ENCODE data around the gene FUZ.

The FUZ gene

DNA sequence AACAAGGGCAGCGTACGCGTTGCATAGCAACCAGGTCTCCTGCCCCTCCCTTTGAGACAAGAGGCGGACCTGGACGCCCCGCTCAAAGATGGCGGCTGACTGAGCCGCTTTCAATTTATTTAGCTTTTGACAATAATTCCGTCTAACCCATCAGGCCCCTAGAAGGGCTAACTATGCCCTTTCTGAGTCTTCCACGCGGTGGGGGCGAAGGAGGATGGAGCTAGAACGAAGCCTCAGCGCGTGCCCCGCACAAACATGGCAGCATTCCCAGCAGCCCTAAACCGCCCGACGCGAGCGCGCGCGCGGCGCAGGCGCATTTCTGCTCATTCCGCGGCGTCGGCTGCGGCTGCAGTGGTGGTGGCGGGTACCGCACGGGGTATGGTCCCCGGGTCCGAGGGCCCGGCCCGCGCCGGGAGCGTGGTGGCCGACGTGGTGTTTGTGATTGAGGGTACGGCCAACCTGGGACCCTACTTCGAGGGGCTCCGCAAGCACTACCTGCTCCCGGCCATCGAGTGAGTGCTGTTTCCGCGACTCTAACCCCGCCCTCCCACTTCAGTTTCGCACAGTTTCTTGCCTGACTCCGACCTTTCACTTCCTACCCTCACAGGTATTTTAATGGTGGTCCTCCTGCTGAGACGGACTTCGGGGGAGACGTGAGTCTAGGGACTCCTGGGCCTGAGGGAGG lies 5.0 kb upstream of the FUZ start, which contains the start of gene MED25:
Gene MED25 (plus strand): TSS at position 326 of the 685 bp plus-strand sequence. CDS start 53 bp downstream, at position 379.
- H3K4me1 ChIP-seq (ENCODE audit: control insufficient read depth, insufficient read depth, low read length, poor library complexity, severe bottlenecking): peaks cover 15% of the 10 kb centered on the region
- H3K4me3 ChIP-seq (ENCODE audit: insufficient read depth, low read depth, low read length, poor library complexity, severe bottlenecking): peak within 1 kb of the TSS; percentile 80
- H3K9me3 ChIP-seq (ENCODE audit: control insufficient read depth, low read length): no peaks in the 10 kb centered on the region
- peak; percentile 79 to 86 (median 83) for DNase-seq
- peak within 1 kb of the TSS; percentile 98 for H3K27ac ChIP-seq (ENCODE audit: insufficient read depth, low read length, poor library complexity, severe bottlenecking)
- no peaks in the 10 kb centered on the region for H3K36me3 ChIP-seq (ENCODE audit: control insufficient read depth, insufficient read depth, low read length)
- H3K27me3 ChIP-seq (replicated peaks; ENCODE audit: control insufficient read depth, insufficient read depth, low read length, poor library complexity, severe bottlenecking): no peaks in the 10 kb centered on the region

DNA sequence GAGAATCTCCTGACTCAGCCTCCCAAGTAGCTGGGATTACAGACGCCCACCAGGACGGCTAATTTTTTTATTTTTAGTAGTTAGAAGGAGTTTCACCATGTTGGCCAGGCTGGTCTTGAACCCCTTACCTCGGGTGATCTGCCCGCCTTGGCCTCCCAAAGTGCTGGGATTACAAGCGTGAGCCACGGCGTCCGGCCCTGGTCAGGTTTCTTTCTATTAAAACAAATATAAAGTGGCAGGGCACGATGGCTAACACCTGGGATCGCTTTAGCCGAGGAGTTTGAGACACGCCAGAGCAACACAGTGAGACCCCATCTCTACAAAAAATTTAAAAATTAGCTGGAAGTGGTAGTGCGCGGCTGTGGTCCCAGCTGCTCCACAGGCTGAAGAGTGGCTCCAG lies 3.5 kb upstream of the FUZ start:
- Histone ChIP-seq H3K36me3 (ENCODE audit: control insufficient read depth, insufficient read depth, low read length) (no peaks in the 10 kb centered on the region), H3K27ac (ENCODE audit: insufficient read depth, low read length, poor library complexity, severe bottlenecking) (peak overlapping the region; percentile 98), H3K4me1 (ENCODE audit: control insufficient read depth, insufficient read depth, low read length, poor library complexity, severe bottlenecking) (peaks cover 21% of the 10 kb centered on the region), H3K4me3 (ENCODE audit: insufficient read depth, low read depth, low read length, poor library complexity, severe bottlenecking) (no peak overlapping the region), H3K9me3 (ENCODE audit: control insufficient read depth, low read length) (no peaks in the 10 kb centered on the region), H3K27me3 (replicated peaks; ENCODE audit: control insufficient read depth, insufficient read depth, low read length, poor library complexity, severe bottlenecking) (no peaks in the 10 kb centered on the region)
- no peak for DNase-seq

DNA sequence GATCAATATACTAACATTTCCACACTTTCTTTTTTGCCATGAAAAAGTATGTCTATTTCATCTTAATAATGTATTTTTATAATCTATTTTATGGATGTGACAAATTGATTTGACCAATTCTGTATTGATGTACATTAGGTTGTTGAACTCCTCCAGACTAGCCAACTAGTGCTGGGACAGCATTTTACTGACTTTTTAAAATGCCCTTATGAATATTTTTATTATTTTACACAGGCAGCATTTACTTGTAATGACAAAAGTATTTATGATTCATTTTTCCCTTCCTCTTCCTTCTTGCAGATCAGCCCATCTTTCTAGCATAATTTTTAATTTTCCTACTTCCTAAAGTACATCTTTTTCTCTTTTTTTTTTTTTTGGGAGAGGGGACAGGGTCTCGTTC lies 918 bp upstream of the FUZ start:
- H3K9me3 ChIP-seq (ENCODE audit: control insufficient read depth, low read length): no peaks in the 10 kb centered on the region
- no peak overlapping the region for H3K4me3 ChIP-seq (ENCODE audit: insufficient read depth, low read depth, low read length, poor library complexity, severe bottlenecking)
- H3K36me3 ChIP-seq (ENCODE audit: control insufficient read depth, insufficient read depth, low read length): no peaks in the 10 kb centered on the region
- DNase-seq: no peak
- no peaks in the 10 kb centered on the region for H3K27me3 ChIP-seq (replicated peaks; ENCODE audit: control insufficient read depth, insufficient read depth, low read length, poor library complexity, severe bottlenecking)
- peak overlapping the region; percentile 96 for H3K27ac ChIP-seq (ENCODE audit: insufficient read depth, low read length, poor library complexity, severe bottlenecking)
- peaks cover 20% of the 10 kb centered on the region for H3K4me1 ChIP-seq (ENCODE audit: control insufficient read depth, insufficient read depth, low read length, poor library complexity, severe bottlenecking)

DNA sequence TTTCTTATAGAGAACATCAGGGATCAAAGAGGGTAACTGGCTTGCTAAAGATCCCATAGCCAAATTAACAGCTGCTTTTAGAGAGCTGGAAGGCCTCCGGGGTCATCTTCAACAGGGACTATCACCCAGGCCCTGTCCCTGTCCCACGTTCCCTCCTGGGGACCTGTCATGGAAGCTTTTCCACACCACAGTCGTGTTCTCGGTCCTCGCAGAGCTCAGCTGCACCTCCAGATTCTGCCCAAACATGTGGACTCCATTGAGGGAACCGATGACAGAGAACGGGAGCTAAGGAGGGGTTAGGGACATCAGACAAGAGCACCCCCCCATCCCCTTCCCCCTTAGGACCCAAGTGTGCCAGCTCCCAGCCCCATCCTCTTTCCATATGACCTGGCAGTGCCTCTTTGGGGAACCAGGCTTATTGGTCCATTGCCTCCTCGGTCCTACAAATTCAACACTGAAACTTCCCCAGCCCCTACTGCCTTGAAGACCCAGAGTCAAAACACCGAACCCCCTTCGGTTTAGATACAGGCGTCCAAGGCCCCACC lies 568 bp downstream of the FUZ start:
- Histone ChIP-seq H3K9me3 (ENCODE audit: control insufficient read depth, low read length) (no peaks in the 10 kb centered on the region), H3K4me1 (ENCODE audit: control insufficient read depth, insufficient read depth, low read length, poor library complexity, severe bottlenecking) (peaks cover 14% of the 10 kb centered on the region), H3K4me3 (ENCODE audit: insufficient read depth, low read depth, low read length, poor library complexity, severe bottlenecking) (peak overlapping the region; percentile 69), H3K27me3 (replicated peaks; ENCODE audit: control insufficient read depth, insufficient read depth, low read length, poor library complexity, severe bottlenecking) (no peaks in the 10 kb centered on the region), H3K27ac (ENCODE audit: insufficient read depth, low read length, poor library complexity, severe bottlenecking) (peak overlapping the region; percentile 96), H3K36me3 (ENCODE audit: control insufficient read depth, insufficient read depth, low read length) (no peaks in the 10 kb centered on the region)
- DNase-seq: no peak

DNA sequence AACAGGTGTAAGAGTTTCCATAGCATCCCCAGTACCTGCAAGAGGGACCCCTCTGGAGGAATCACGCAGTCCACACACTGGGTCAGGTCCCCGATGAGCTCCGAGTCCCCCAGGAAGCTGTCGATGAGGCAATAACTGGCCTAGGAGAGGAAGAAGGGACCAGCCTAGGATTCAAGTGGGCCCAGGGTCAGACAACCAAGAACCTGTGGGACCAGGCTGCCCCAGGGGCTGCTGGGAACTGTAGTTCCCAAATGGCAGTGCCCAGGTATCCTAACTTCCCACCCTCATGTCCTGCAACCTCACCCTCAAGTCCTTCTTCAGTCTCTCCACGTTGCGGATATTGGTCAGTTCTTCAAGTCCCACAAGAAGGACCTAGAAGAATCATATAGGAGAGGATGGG lies 1.8 kb downstream of the FUZ start:
- no peaks in the 10 kb centered on the region for H3K36me3 ChIP-seq (ENCODE audit: control insufficient read depth, insufficient read depth, low read length)
- DNase-seq: no peak
- H3K27ac ChIP-seq (ENCODE audit: insufficient read depth, low read length, poor library complexity, severe bottlenecking): no peak overlapping the region
- no peaks in the 10 kb centered on the region for H3K27me3 ChIP-seq (replicated peaks; ENCODE audit: control insufficient read depth, insufficient read depth, low read length, poor library complexity, severe bottlenecking)
- H3K4me1 ChIP-seq (ENCODE audit: control insufficient read depth, insufficient read depth, low read length, poor library complexity, severe bottlenecking): peaks cover 14% of the 10 kb centered on the region
- H3K4me3 ChIP-seq (ENCODE audit: insufficient read depth, low read depth, low read length, poor library complexity, severe bottlenecking): no peak overlapping the region
- H3K9me3 ChIP-seq (ENCODE audit: control insufficient read depth, low read length): no peaks in the 10 kb centered on the region

DNA sequence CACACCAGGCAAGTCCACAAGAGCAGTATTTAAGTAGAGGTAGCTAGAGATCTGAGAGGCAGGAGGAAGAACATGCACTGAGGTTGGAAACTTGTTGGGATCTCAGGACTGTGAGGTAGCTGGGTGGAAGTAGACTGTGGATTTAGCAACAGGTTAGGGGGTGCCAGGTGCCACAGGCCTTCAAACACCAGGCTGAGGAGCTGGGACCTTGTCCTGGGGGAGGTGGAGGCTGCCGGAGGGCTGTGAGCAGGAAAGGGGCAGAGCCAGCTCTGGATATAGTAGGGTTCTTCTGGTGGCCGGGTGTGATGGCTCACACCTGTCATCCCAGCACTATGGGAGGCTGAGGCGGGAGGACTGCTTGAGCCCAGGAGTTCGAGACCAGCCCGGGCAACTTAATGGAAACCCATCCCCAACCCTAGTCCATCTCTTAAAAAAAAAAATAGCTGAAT lies 3.1 kb downstream of the FUZ start:
- Histone ChIP-seq H3K36me3 (ENCODE audit: control insufficient read depth, insufficient read depth, low read length) (no peaks in the 10 kb centered on the region), H3K27me3 (replicated peaks; ENCODE audit: control insufficient read depth, insufficient read depth, low read length, poor library complexity, severe bottlenecking) (no peaks in the 10 kb centered on the region), H3K4me3 (ENCODE audit: insufficient read depth, low read depth, low read length, poor library complexity, severe bottlenecking) (peak overlapping the region; percentile 54), H3K9me3 (ENCODE audit: control insufficient read depth, low read length) (no peaks in the 10 kb centered on the region), H3K27ac (ENCODE audit: insufficient read depth, low read length, poor library complexity, severe bottlenecking) (no peak overlapping the region), H3K4me1 (ENCODE audit: control insufficient read depth, insufficient read depth, low read length, poor library complexity, severe bottlenecking) (peaks cover 14% of the 10 kb centered on the region)
- no peak for DNase-seq

DNA sequence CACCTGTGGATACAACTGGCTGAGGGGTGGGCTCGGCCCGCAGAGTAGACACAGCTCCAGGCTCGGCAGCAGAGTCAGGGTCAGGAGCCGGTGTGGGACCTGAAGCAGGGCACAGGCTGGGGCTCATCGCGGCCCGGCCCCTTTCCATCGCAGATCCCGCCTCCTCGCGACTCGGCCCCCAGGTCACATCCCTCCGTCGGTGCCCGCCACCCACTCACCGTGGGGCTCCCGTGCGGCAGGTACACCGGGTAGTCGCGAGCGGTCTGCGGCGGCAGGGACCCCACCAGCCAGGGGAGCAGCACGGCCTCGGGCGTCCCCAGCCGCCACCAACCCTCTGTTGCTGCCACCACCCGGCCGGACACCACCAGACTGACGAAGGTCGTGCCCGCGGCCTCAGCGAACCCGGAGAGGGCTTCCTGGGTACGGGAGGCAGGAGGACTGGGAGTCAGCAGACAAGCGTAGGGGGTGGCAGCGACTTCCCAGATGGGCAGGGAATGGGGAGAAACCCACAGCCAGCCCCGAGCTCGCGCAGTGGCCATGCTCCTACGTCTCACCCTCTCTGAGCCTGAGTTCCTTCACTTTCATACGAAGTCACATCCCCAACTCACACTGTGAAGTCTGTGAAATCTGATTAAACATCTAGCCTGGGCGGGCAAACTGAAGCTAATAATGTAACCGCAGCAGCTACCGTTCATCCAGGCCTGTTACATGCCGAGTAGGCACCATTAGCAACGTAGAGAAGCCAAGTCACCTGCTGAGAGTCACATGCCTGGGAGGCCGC lies 3.7 kb downstream of the FUZ start:
- Histone ChIP-seq H3K27ac (ENCODE audit: insufficient read depth, low read length, poor library complexity, severe bottlenecking) (peak overlapping the region; percentile 67), H3K4me3 (ENCODE audit: insufficient read depth, low read depth, low read length, poor library complexity, severe bottlenecking) (peak overlapping the region; percentile 54), H3K27me3 (replicated peaks; ENCODE audit: control insufficient read depth, insufficient read depth, low read length, poor library complexity, severe bottlenecking) (no peaks in the 10 kb centered on the region), H3K36me3 (ENCODE audit: control insufficient read depth, insufficient read depth, low read length) (no peaks in the 10 kb centered on the region), H3K9me3 (ENCODE audit: control insufficient read depth, low read length) (no peaks in the 10 kb centered on the region), H3K4me1 (ENCODE audit: control insufficient read depth, insufficient read depth, low read length, poor library complexity, severe bottlenecking) (peaks cover 14% of the 10 kb centered on the region)
- peak; percentile 29 to 39 (median 32) for DNase-seq

DNA sequence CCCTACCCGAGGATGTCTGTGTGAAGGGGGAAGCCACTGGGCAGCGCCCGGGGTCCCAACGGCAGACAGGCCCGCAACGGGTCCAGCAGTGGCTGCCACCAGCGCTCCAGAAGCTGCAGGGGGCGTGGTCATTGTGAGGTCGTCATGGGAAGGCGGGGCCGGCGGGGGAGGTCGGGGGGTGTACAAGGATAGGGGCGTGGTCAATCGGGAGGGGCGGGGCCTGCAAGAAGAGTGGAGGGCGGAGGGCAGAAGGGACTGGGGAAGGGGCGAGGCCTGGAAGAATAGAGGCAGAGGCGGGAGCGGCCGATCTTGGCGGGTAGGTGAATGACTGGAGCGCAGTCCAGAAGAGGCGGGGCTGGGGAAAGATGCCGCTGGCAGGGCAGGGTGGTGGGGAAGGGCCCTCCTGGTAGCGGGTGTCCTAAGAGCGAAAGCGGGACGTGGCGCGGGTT lies 4.4 kb downstream of the FUZ start:
- H3K27ac ChIP-seq (ENCODE audit: insufficient read depth, low read length, poor library complexity, severe bottlenecking): peak overlapping the region; percentile 67
- peak overlapping the region; percentile 54 for H3K4me3 ChIP-seq (ENCODE audit: insufficient read depth, low read depth, low read length, poor library complexity, severe bottlenecking)
- peak; percentile 76 to 92 (median 81) for DNase-seq
- H3K36me3 ChIP-seq (ENCODE audit: control insufficient read depth, insufficient read depth, low read length): peaks cover 3% of the 10 kb centered on the region
- H3K9me3 ChIP-seq (ENCODE audit: control insufficient read depth, low read length): no peaks in the 10 kb centered on the region
- H3K4me1 ChIP-seq (ENCODE audit: control insufficient read depth, insufficient read depth, low read length, poor library complexity, severe bottlenecking): peaks cover 10% of the 10 kb centered on the region
- no peaks in the 10 kb centered on the region for H3K27me3 ChIP-seq (replicated peaks; ENCODE audit: control insufficient read depth, insufficient read depth, low read length, poor library complexity, severe bottlenecking)

DNA sequence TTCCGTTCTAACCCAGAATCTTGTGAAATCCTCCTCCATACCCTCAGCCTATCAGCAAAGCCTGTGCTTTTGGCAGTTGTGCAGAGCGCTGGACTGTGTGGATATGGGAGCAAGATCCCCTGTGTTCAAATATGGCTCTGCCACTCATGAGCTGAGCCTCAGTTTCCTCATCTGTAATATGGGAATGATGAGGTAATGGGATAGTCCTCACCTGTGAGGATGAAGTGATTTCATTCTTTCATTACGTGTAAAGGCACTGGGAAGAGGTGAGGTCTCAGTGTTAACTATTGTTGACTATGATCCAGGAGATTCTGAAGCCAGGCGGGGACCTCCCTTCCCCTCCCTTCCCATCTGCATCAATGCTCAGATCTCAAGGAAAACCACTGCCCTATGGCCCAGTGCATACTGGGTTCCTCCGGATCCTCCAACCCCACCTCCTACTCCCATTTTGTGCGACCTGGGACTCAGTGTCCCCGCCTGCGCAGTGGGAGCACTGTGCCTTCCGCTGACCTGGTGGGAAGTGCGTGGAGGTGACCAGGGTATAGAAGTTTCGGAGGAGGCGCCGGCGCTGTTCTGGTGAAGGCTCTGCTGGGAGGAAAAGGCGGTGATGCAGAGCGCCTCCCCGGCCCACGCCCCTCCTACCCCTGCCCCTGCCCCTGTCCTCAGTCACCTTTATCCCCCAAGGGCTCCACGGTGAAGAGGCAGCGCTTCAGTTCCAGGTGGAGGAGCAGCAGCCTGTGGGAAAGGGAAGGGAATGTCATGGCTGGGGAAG lies 5.0 kb downstream of the FUZ start:
- H3K4me1 ChIP-seq (ENCODE audit: control insufficient read depth, insufficient read depth, low read length, poor library complexity, severe bottlenecking): peaks cover 10% of the 10 kb centered on the region
- no peaks in the 10 kb centered on the region for H3K27me3 ChIP-seq (replicated peaks; ENCODE audit: control insufficient read depth, insufficient read depth, low read length, poor library complexity, severe bottlenecking)
- no peak for DNase-seq
- no peaks in the 10 kb centered on the region for H3K9me3 ChIP-seq (ENCODE audit: control insufficient read depth, low read length)
- H3K4me3 ChIP-seq (ENCODE audit: insufficient read depth, low read depth, low read length, poor library complexity, severe bottlenecking): no peak overlapping the region
- peaks cover 9% of the 10 kb centered on the region for H3K36me3 ChIP-seq (ENCODE audit: control insufficient read depth, insufficient read depth, low read length)
- H3K27ac ChIP-seq (ENCODE audit: insufficient read depth, low read length, poor library complexity, severe bottlenecking): peak overlapping the region; percentile 35

Measured in effector memory CD4-positive, alpha-beta T cell (primary cell).